8988T (cell line): ENCODE data around the gene DPH5.
"Not testable (repeated sequence)": the region's sequence is repeated elsewhere in the genome, so short reads cannot be mapped to it uniquely, and the experiment has no call there.

ENCODE experiments used
- DNase-seq: peaks from one replicate; pipeline ENCODE4 v3.0.0; 2011

Gene DPH5

GRCh38 chr1:101025657-101026429 lies at the start of gene DPH5:
Gene DPH5, minus strand, starts transcription at chr1:101025784. Its CDS starts 341 bp downstream, at chr1:101025443.
- peak; percentile 15 for DNase-seq

GRCh38 chr1:101073836-101074235 lies 48.3 kb upstream of the DPH5 start:
- DNase-seq = no peak

- no peak for DNase-seq
Measured at GRCh38 chr1:101071470-101071891, 45.9 kb upstream of the DPH5 start.

- DNase-seq = no peak
Measured at GRCh38 chr1:101069158-101069557, 43.6 kb upstream of the DPH5 start.

GRCh38 chr1:101066937-101067335 lies 41.4 kb upstream of the DPH5 start:
- not testable (repeated sequence) for DNase-seq

- DNase-seq = no peak
Measured at GRCh38 chr1:101066260-101066936, 40.8 kb upstream of the DPH5 start.

GRCh38 chr1:101065575-101065974 lies 40.0 kb upstream of the DPH5 start:
- no peak for DNase-seq

GRCh38 chr1:101064697-101065096 lies 39.1 kb upstream of the DPH5 start:
- DNase-seq = no peak

- no peak for DNase-seq
Measured at GRCh38 chr1:101060992-101061391, 35.4 kb upstream of the DPH5 start.

GRCh38 chr1:101059945-101060542 lies 34.5 kb upstream of the DPH5 start:
- DNase-seq = no peak

- DNase-seq = no peak
Measured at GRCh38 chr1:101055623-101056022, 30.0 kb upstream of the DPH5 start.

- DNase-seq = no peak
Measured at GRCh38 chr1:101051688-101052638, 26.4 kb upstream of the DPH5 start.

GRCh38 chr1:101050869-101051268 lies 25.3 kb upstream of the DPH5 start:
- DNase-seq = no peak

GRCh38 chr1:101044749-101045148 lies 19.2 kb upstream of the DPH5 start:
- DNase-seq = no peak

- DNase-seq = no peak
Measured at GRCh38 chr1:101044259-101044658, 18.7 kb upstream of the DPH5 start.

- DNase-seq = no peak
Measured at GRCh38 chr1:101043776-101044175, 18.2 kb upstream of the DPH5 start.

GRCh38 chr1:101041300-101041699 lies 15.7 kb upstream of the DPH5 start:
- DNase-seq = no peak

- no peak for DNase-seq
Measured at GRCh38 chr1:101040666-101041065, 15.1 kb upstream of the DPH5 start.

- DNase-seq = no peak
Measured at GRCh38 chr1:101039245-101039644, 13.7 kb upstream of the DPH5 start.

GRCh38 chr1:101037316-101037715 lies 11.7 kb upstream of the DPH5 start:
- DNase-seq = no peak

- no peak for DNase-seq
Measured at GRCh38 chr1:101033017-101033416, 7.4 kb upstream of the DPH5 start.

GRCh38 chr1:101032129-101032528 lies 6.5 kb upstream of the DPH5 start:
- not testable (repeated sequence) for DNase-seq

- DNase-seq = no peak
Measured at GRCh38 chr1:101030881-101031280, 5.3 kb upstream of the DPH5 start.
